Type B pancreatic cell (in vitro differentiated cells): Measurements from ENCODE around the gene METTL8. TPM values are rescaled to one million over a fixed set of nuclear protein-coding genes. Genes with fewer than 3 reads are reported as not detected.

ENCODE experiments used
- DNase-seq: peaks from one replicate; pipeline ENCODE4 v3.0.0; 2021; ENCODE audit warnings: mixed read lengths; ENCODE audit not compliant: unreplicated experiment; ENCODE audit errors: extremely low spot score
- H3K27ac Mint-ChIP-seq: 2 replicates; pipeline ENCODE4 v1.8.0; 2021; ENCODE audit warnings: mild to moderate bottlenecking, mixed read lengths
- H3K27me3 Mint-ChIP-seq: 2 replicates; pipeline ENCODE4 v1.8.0; 2021; ENCODE audit warnings: mixed read lengths
- H3K36me3 Mint-ChIP-seq: 2 replicates; pipeline ENCODE4 v1.8.0; 2021; ENCODE audit warnings: mixed read lengths
- H3K4me1 Mint-ChIP-seq: one replicate; pipeline ENCODE4 v1.8.0; 2021; ENCODE audit warnings: mixed read lengths; ENCODE audit not compliant: unreplicated experiment
- H3K4me3 Mint-ChIP-seq: 2 replicates; pipeline ENCODE4 v1.8.0; 2021; ENCODE audit warnings: mild to moderate bottlenecking, mixed read lengths
- H3K9me3 Mint-ChIP-seq: 2 replicates; pipeline ENCODE4 v1.8.0; 2021; ENCODE audit warnings: mixed read lengths
- total RNA-seq: library from RNA; stranded (reverse); gene quantifications from 2 replicates; pipeline ENCODE4 v1.2.1, GENCODE V29; 2021; ENCODE audit warnings: low replicate concordance
- TF ChIP-seq, protein P1 (sequence below): fragments of 200-600 bp; sonication (generic); conservative IDR thresholded peaks from 2 replicates; pipeline ENCODE4 v1.5.0; 2021; ENCODE audit warnings: antibody characterized with exemption, mild to moderate bottlenecking

Gene METTL8
- total RNA-seq, 1 donor from 2014 or later = 30.4 TPM

DNA sequence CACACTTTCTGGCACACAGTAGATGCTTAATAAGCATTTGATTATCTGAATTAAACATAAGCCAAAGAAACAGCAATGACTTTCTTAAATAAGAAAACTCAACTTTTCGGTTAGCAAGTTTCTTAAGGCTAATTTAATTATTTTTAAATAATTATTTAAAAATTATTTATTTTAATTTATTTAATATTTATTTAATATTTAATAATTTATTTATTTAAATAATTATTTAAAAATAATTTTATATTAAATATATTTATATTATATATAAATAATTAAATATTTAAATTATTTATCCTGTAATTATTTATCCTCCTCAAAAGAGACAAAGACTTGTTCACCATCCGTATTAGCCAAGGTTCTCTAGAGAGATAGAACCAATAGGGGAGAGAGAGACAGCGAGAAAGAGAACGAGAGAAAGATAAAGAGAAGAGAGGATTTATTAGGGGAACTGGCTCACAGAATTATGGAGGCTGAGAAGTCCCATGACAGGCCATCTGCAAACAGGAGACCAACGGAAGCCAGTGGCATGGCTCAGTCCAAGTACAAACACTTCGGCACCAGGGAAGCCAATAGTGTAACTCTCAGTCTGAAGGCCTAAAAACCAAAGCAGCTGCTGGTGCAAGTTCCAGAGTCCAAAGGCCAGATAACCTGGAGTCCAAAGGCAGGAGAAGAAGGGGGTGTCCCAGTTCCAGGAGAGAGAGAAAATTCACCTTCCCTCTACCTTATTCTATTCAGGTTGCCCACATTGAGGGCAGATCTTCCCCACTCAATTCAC, 125.3 kb downstream of the METTL8 start:
- H3K4me1 Mint-ChIP-seq = no peaks in the 10 kb centered on the region
- H3K4me3 Mint-ChIP-seq = no peak overlapping the region
- peaks cover 10% of the 10 kb centered on the region for H3K36me3 Mint-ChIP-seq
- TF ChIP-seq, protein P1, sequence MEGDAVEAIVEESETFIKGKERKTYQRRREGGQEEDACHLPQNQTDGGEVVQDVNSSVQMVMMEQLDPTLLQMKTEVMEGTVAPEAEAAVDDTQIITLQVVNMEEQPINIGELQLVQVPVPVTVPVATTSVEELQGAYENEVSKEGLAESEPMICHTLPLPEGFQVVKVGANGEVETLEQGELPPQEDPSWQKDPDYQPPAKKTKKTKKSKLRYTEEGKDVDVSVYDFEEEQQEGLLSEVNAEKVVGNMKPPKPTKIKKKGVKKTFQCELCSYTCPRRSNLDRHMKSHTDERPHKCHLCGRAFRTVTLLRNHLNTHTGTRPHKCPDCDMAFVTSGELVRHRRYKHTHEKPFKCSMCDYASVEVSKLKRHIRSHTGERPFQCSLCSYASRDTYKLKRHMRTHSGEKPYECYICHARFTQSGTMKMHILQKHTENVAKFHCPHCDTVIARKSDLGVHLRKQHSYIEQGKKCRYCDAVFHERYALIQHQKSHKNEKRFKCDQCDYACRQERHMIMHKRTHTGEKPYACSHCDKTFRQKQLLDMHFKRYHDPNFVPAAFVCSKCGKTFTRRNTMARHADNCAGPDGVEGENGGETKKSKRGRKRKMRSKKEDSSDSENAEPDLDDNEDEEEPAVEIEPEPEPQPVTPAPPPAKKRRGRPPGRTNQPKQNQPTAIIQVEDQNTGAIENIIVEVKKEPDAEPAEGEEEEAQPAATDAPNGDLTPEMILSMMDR = no peak
- peaks cover 15% of the 10 kb centered on the region for H3K9me3 Mint-ChIP-seq
- H3K27me3 Mint-ChIP-seq = no peaks in the 10 kb centered on the region
- DNase-seq = no peak
- H3K27ac Mint-ChIP-seq = no peak overlapping the region

DNA sequence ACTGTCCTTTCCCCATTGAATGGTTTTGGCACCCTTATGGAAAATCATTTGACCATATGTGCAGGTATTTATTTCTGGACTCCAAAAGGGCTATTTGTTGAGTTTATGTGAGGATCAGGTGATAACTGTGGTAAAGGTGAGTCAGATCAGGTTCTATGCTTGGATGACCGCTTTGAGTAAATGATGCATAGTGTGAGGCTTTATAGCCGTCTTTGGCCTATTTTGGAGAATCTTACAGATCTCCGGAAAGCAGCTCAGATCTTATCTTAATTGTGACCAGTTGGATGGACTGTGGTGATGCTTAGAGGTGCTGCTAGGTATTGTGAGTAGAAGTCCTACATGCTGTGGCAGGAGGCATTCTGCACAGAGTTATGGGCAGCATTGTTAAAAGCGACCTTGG, 126.2 kb downstream of the METTL8 start:
- H3K4me3 Mint-ChIP-seq = no peak overlapping the region
- peaks cover 10% of the 10 kb centered on the region for H3K36me3 Mint-ChIP-seq
- H3K9me3 Mint-ChIP-seq = peaks cover 15% of the 10 kb centered on the region
- H3K4me1 Mint-ChIP-seq = no peaks in the 10 kb centered on the region
- no peaks in the 10 kb centered on the region for H3K27me3 Mint-ChIP-seq
- DNase-seq = no peak
- no peak overlapping the region for H3K27ac Mint-ChIP-seq
- TF ChIP-seq, protein P1 = no peak

DNA sequence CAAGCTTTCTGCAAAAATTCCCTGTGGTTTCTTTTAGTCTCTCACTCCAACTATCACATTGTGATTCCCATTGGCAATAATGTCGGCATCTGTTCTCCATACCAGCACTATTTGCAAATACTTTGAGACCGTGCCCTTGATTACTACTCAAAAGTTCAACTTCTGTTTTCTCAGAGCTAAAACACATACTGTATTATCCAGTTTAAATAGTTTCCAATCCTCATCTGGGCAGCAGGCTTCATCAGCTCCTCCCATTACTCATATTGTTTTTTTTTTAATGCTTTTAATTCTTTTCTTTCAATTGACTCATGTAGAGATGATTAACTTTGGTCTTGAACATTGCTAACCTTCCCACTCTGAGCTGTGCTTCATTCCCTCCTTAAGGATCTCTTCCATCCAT, 135.8 kb downstream of the METTL8 start:
- no peaks in the 10 kb centered on the region for H3K36me3 Mint-ChIP-seq
- DNase-seq = no peak
- H3K9me3 Mint-ChIP-seq = peaks cover 4% of the 10 kb centered on the region
- no peaks in the 10 kb centered on the region for H3K4me1 Mint-ChIP-seq
- no peak overlapping the region for H3K4me3 Mint-ChIP-seq
- TF ChIP-seq, protein P1 = no peak
- no peak overlapping the region for H3K27ac Mint-ChIP-seq
- H3K27me3 Mint-ChIP-seq = no peaks in the 10 kb centered on the region

DNA sequence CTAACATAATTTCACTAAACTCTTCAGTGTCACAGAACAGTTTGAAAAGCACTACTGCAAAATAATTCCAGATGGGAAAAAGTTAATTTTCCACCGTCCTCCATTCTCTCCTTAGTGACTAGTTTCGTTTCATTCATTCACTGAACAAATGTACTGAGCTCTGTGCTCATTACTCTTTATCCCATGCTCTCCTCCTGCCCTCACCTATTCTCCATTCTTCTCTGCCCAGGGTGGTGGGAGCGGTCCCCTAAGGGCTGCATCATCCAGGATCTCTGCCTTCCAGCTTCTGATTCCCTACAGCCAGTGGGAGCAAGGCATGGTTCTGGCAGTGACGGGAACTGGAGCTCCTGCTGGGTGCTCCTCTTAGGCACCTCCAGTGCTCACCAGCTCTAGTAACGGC, 139.2 kb downstream of the METTL8 start:
- Mint-ChIP-seq H3K4me1 (no peaks in the 10 kb centered on the region), H3K4me3 (no peak overlapping the region), H3K27ac (no peak overlapping the region), H3K36me3 (no peaks in the 10 kb centered on the region), H3K9me3 (peaks cover 4% of the 10 kb centered on the region), H3K27me3 (no peaks in the 10 kb centered on the region)
- TF ChIP-seq, protein P1 = no peak
- DNase-seq = no peak

DNA sequence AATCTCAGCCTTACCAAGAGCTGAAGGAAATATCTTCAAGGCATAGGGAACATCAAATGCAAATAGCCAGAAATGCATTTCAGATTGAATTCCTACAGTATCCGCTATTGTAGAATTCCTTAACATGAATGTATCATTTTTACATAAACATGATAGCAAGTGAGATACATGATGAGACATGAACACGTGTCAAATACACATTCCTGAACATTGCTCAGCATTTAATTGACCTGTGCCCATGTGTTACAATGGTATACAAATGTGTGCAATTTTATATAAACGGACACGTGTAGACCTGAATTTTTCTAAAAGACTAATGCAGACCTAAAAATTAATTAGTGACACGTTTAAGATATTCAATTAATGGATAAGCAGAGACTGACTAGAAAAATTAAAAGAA, 140.1 kb downstream of the METTL8 start:
- peaks cover 3% of the 10 kb centered on the region for H3K4me1 Mint-ChIP-seq
- H3K27me3 Mint-ChIP-seq = no peaks in the 10 kb centered on the region
- H3K36me3 Mint-ChIP-seq = no peaks in the 10 kb centered on the region
- no peak overlapping the region for H3K4me3 Mint-ChIP-seq
- TF ChIP-seq, protein P1 = no peak
- no peak overlapping the region for H3K27ac Mint-ChIP-seq
- H3K9me3 Mint-ChIP-seq = peaks cover 4% of the 10 kb centered on the region
- no peak for DNase-seq
